Kidney (tissue), 14 donors: ENCODE results near the gene RAD51B. TPM values are rescaled to one million over a fixed set of nuclear protein-coding genes. Genes with fewer than 3 reads are reported as not detected.
A peak's percentile ranks its signal among the peaks of the same experiment; 100 is the strongest.

Source experiments
- DNase-seq, 5 donors: peaks; one replicate each; pipeline ENCODE4 v3.0.0-alpha.2; 2013 to 2020
- FAIRE-seq: peaks from 2 replicates; lab custom pipeline; 2012; peaks lifted over from hg19 to GRCh38; lab: Jason Lieb, UNC
- H3K27ac ChIP-seq, 2 donors: one replicate each; pipeline ENCODE4 v1.7.0; 2013; ENCODE audit warnings: low read depth in 2 of 2, low read length in 2 of 2, inconsistent platforms in 1 of 2
- H3K27me3 ChIP-seq: one replicate; pipeline ENCODE4 v1.7.1; 2013; ENCODE audit warnings: low read length, inconsistent platforms; ENCODE audit not compliant: control insufficient read depth, insufficient read depth
- H3K36me3 ChIP-seq, 3 donors: one replicate each; pipeline versions ENCODE4 v1.7.0 to v1.7.1; 2013; ENCODE audit warnings: low read length in 3 of 3, control low read depth in 1 of 3, inconsistent platforms in 1 of 3; ENCODE audit not compliant: insufficient read depth in 3 of 3, control insufficient read depth in 2 of 3
- H3K4me1 ChIP-seq, 3 donors: one replicate each; pipeline versions ENCODE4 v1.7.0 to v1.7.1; 2013; ENCODE audit warnings: low read length in 3 of 3, inconsistent platforms in 1 of 3, low read depth in 1 of 3; ENCODE audit not compliant: control insufficient read depth in 2 of 3, insufficient read depth in 2 of 3
- H3K4me3 ChIP-seq, 3 donors: one replicate each; pipeline versions ENCODE4 v1.7.0 to v1.8.1; 2013; ENCODE audit warnings: low read length in 3 of 3, control low read depth in 1 of 3, inconsistent platforms in 1 of 3
- H3K9ac ChIP-seq, 3 donors: one replicate each; pipeline versions ENCODE4 v1.7.0 to v1.7.1; 2013; ENCODE audit warnings: low read length in 3 of 3, control low read depth in 1 of 3, inconsistent platforms in 1 of 3
- H3K9me3 ChIP-seq, 3 donors: one replicate each; pipeline versions ENCODE4 v1.7.0 to v1.7.1; 2013; ENCODE audit warnings: low read length in 3 of 3, control low read depth in 1 of 3, inconsistent platforms in 1 of 3; ENCODE audit not compliant: control insufficient read depth in 2 of 3, insufficient read depth in 1 of 3
- intact Hi-C: fragments of 100-400 bp; cut with DNase I; formaldehyde crosslinking; loops from one replicate; pipeline ENCODE4 v1.11.1; 2022
- polyA plus RNA-seq: library from polyadenylated mRNA; stranded (reverse); fragments of 350-450 nt; fragmentation: Illumina TruSeq; extraction: RNeasy Lipid Tissue Mini Kit (QIAGEN cat#74804); gene quantifications from one replicate; pipeline ENCODE4 v1.2.3, GENCODE V29; 2014; ENCODE audit warnings: low read depth, low replicate concordance; ENCODE audit not compliant: insufficient read depth
- total RNA-seq: library from RNA; stranded (reverse); fragmentation: NEBNext Ultra II Directional; extraction: Animal tissue kit (Norgen Biotek cat#: 25700); gene quantifications from one replicate; pipeline ENCODE4 v1.2.1, GENCODE V29; 2021
- TF ChIP-seq, protein P1 (sequence below): IDR thresholded peaks from 3 replicates; pipeline ENCODE4 v1.5.1; 2012; ENCODE audit warnings: mild to moderate bottlenecking, moderate library complexity, borderline replicate concordance; ENCODE audit not compliant: insufficient read depth; ENCODE audit errors: extremely low read depth
- donor health status: control.
- donor health status: control.
- donor health status: control.
- donor health status: control.
- donor health status: control.
- donor health status: DM: yes; HTN: yes; CAD: no.
- donor health status: Normal renal cell carcinoma (clear cell type).

The RAD51B gene
- total and polyA plus RNA-seq, 2 donors from 2014 or later: 6.9 to 18.0 TPM

DNA sequence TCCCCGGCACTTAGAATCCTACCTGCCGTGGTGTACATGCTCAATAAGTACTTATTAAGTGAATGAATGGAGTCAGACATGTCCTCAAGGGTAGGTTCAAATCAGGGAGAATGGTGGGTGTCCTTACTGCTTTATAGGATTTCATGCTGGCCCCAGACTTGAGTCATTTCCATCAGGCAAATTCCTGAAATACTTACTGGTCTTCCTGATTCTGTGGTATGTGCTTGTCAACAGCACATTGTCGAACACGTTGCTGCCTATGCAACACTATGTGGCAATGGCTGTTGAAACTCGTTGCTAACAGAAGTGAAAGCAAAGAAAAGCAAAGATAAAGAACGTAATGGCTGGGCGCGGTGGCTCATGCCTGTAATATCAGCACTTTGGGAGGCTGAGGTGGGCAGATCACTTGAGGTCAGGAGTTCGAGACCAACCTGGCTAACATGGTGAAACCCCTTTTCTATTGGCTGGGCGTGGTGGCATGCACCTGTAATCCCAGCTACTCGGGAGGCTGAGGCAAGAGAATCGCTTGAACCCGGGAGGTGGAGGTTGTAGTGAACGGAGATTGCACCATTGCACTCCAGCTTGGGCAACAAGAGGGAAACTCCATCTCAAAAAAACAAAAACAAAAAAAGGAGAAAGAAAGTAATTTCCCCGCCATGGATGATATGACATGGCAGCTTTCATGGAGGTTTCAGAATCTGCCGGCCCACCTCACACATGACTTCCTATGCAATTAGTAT, 758.4 kb downstream of the RAD51B start:
- Histone ChIP-seq H3K36me3 (no peaks in the 10 kb centered on the region), H3K9ac (no peak overlapping the region), H3K4me1 (peaks cover 0 to 4% (median 2%) of the 10 kb centered on the region in 3 donors), H3K27me3 (no peaks in the 10 kb centered on the region), H3K9me3 (no peaks in the 10 kb centered on the region), H3K27ac (peak overlapping the region in 1 of 2 donors; percentile 8), H3K4me3 (no peak overlapping the region)
- TF ChIP-seq, protein P1, sequence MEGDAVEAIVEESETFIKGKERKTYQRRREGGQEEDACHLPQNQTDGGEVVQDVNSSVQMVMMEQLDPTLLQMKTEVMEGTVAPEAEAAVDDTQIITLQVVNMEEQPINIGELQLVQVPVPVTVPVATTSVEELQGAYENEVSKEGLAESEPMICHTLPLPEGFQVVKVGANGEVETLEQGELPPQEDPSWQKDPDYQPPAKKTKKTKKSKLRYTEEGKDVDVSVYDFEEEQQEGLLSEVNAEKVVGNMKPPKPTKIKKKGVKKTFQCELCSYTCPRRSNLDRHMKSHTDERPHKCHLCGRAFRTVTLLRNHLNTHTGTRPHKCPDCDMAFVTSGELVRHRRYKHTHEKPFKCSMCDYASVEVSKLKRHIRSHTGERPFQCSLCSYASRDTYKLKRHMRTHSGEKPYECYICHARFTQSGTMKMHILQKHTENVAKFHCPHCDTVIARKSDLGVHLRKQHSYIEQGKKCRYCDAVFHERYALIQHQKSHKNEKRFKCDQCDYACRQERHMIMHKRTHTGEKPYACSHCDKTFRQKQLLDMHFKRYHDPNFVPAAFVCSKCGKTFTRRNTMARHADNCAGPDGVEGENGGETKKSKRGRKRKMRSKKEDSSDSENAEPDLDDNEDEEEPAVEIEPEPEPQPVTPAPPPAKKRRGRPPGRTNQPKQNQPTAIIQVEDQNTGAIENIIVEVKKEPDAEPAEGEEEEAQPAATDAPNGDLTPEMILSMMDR: no peak
- FAIRE-seq: no peak
- no peak for DNase-seq
- intact Hi-C loops: no loop called here

DNA sequence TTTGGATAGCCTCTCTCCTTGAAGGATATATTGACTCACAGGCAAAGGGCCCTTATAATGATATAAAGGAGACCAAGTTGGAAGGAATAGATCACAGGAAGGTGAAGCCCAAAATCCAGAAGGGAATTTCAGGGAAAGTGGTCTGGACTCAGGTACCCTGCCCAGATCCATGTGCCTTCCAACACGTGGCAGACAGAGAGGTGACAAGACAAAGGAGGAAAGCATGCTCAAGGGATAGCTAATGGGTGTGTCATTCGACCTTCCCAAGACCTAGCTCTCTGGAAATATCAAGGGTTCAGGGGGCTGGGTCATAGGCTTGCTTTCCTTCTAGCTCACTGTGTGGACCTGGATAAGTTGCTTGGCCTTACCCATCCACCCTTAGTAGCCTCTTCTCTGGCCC, 759.0 kb downstream of the RAD51B start:
- intact Hi-C loops: no loop called here
- DNase-seq (no peak), FAIRE-seq (no peak)
- Histone ChIP-seq H3K27ac (no peak overlapping the region), H3K36me3 (no peaks in the 10 kb centered on the region), H3K27me3 (no peaks in the 10 kb centered on the region), H3K4me1 (peaks cover 0 to 4% (median 2%) of the 10 kb centered on the region in 3 donors), H3K4me3 (no peak overlapping the region), H3K9ac (no peak overlapping the region), H3K9me3 (no peaks in the 10 kb centered on the region)
- TF ChIP-seq, protein P1: no peak

DNA sequence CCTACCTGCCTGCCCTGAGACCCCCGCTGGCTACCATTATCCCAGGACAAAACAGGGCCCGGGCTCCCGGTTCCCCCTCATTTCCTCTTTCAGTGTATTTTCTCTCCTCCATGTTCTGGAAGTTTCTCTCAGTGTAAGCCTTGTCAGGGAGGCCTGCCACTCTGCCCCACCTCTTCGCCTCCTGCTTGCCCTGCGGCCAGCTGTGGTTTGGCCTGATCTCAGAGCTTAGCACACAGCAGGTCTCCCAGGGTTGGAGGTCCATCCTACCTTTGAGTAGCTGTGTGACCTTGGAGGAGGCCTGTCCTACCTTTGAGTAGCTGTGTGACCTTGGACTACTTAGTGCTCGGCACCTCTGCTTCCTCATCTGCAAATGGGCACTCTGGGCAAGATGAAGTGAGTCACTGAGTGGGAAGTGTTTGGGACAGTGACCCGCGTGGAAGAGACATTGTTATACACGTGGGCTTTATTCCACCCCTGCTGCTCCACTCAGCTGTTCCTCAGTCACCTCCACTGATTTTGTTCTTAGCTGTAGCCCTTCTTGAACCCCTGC, 760.6 kb downstream of the RAD51B start:
- intact Hi-C loops: no loop called here
- DNase-seq (no peak), FAIRE-seq (no peak)
- Histone ChIP-seq H3K4me1 (peaks cover 0 to 2% (median 2%) of the 10 kb centered on the region in 3 donors), H3K36me3 (no peaks in the 10 kb centered on the region), H3K27ac (no peak overlapping the region), H3K9me3 (no peaks in the 10 kb centered on the region), H3K9ac (no peak overlapping the region), H3K27me3 (no peaks in the 10 kb centered on the region), H3K4me3 (no peak overlapping the region)
- TF ChIP-seq, protein P1: no peak
